Activated CD4-positive, alpha-beta T cell treated with anti-CD3 and anti-CD28 coated beads, Interleukin-2, amount 50 U/mL, for 24 hours (primary cell): ENCODE data around the gene OR5M8.

Source experiments
- DNase-seq, 2 donors: peaks; one replicate each; pipeline ENCODE4 v3.0.0-alpha.2; 2020; ENCODE audit warnings: low read depth in 1 of 2, low spot score in 1 of 2

Gene OR5M8

GRCh38 chr11:56491270-56491669 lies at the start of gene OR5M8:
Gene OR5M8 (minus strand): TSS chr11:56491370. CDS start chr11:56491370, 0 bp downstream.
- no peak for DNase-seq

- DNase-seq = no peak
Measured at GRCh38 chr11:56533054-56533740, 42.0 kb upstream of the OR5M8 start.

GRCh38 chr11:56531856-56532255 lies 40.7 kb upstream of the OR5M8 start:
- DNase-seq = no peak

GRCh38 chr11:56522008-56522407 lies 30.8 kb upstream of the OR5M8 start:
- DNase-seq = no peak

GRCh38 chr11:56513280-56513679 lies 22.1 kb upstream of the OR5M8 start:
- no peak for DNase-seq

- DNase-seq = no peak
Measured at GRCh38 chr11:56509439-56509838, 18.3 kb upstream of the OR5M8 start.

- no peak for DNase-seq
Measured at GRCh38 chr11:56497010-56497409, 5.8 kb upstream of the OR5M8 start.

GRCh38 chr11:56495117-56495516 lies 3.9 kb upstream of the OR5M8 start:
- DNase-seq = no peak

GRCh38 chr11:56486801-56487200 lies 4.4 kb downstream of the OR5M8 start:
- DNase-seq = no peak

GRCh38 chr11:56474729-56475235 lies 16.4 kb downstream of the OR5M8 start:
- DNase-seq = no peak

- no peak for DNase-seq
Measured at GRCh38 chr11:56473252-56473651, 17.9 kb downstream of the OR5M8 start, which contains the start of gene OR5M3. Gene OR5M3 (minus strand): TSS chr11:56473352. CDS start chr11:56470497, 2,855 bp downstream.

- DNase-seq = no peak
Measured at GRCh38 chr11:56457076-56457475, 34.1 kb downstream of the OR5M8 start.

GRCh38 chr11:56453521-56453920 lies 37.6 kb downstream of the OR5M8 start:
- DNase-seq = no peak
